B cell (primary cell): Measurements from ENCODE around the gene APOBEC3C.
"Not testable (repeated sequence)": the region's sequence is repeated elsewhere in the genome, so short reads cannot be mapped to it uniquely, and the experiment has no call there.

Experiments used
- CTCF ChIP-seq: fragments of 200-600 bp; IDR thresholded peaks from one replicate; pipeline ENCODE4 v1.8.0; 2022; ENCODE audit warnings: antibody characterized with exemption, mild to moderate bottlenecking
- EZH2 ChIP-seq: IDR thresholded peaks from 2 replicates; pipeline ENCODE4 v1.6.1; 2012; ENCODE audit warnings: borderline replicate concordance, low read depth, mild to moderate bottlenecking, moderate library complexity, low read length; ENCODE audit not compliant: insufficient read depth, poor library complexity, severe bottlenecking

GRCh38 chr22:38977289-38977688, 36.8 kb upstream of the APOBEC3C start:
- not testable (repeated sequence) for TF ChIP-seq CTCF, EZH2
